DND-41 (cell line): ENCODE data around the gene ITPR1.

ENCODE experiments used
- CTCF ChIP-seq: IDR thresholded peaks from 2 replicates; pipeline ENCODE4 v1.5.1; 2012; ENCODE audit warnings: borderline replicate concordance, low read length, moderate library complexity, mild to moderate bottlenecking; ENCODE audit not compliant: poor library complexity, severe bottlenecking; ENCODE audit errors: extremely low read depth
- EZH2 ChIP-seq: IDR thresholded peaks from 3 replicates; pipeline ENCODE4 v1.6.1; 2012; ENCODE audit warnings: borderline replicate concordance, low read depth, mild to moderate bottlenecking, moderate library complexity, low read length, inconsistent platforms; ENCODE audit not compliant: severe bottlenecking

GRCh38 chr3:4627651-4628375 lies 134.7 kb downstream of the ITPR1 start:
- TF ChIP-seq CTCF (no peak), EZH2 (no peak)
